ENCODE data around the gene ACTR5. TPM values are rescaled to one million over a fixed set of nuclear protein-coding genes. Genes with fewer than 3 reads are reported as not detected.

The ACTR5 gene
- total RNA-seq, 1 experiment from 2014 or later = 14.1 TPM

DNA sequence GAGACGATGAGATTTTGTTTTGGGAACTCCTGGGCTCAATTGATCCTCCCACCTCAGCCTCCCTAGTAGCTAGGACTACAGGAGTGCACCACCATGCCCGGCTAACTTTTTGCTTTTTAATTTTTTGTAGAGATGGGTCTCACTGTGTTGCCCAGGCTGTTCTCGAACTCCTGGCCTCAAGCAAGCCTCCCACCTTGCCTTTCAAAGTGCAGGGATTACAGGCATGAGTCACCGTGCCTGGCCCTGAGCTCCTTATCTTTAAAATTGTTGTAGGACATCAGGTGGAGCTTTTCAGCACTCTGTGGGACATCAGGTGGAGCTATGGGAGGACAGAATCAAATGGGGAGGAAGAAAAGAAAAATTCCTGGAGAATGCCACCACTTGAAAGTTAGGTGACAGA, 12.7 kb downstream of the ACTR5 start:
- H3K27me3 ChIP-seq (ENCODE audit: insufficient read depth, low read length) = no peaks in the 10 kb centered on the region
- WGBS (ENCODE audit: extremely low coverage, insufficient read length, low lambda C conversion rate) = no CpG with 5 or more reads among the region's 4 CpGs
- no peak overlapping the region for H3K4me2 ChIP-seq (ENCODE audit: insufficient read depth, insufficient read length, low read length)
- no peak for DNase-seq
- no peak overlapping the region for H3K14ac ChIP-seq (ENCODE audit: insufficient read depth, low read length)
- no peak overlapping the region for H3K4ac ChIP-seq (ENCODE audit: low read depth, low read length)
- no peaks in the 10 kb centered on the region for H3K79me2 ChIP-seq (ENCODE audit: insufficient read depth, low read length)
- H3K79me1 ChIP-seq (ENCODE audit: insufficient read depth, low read depth, low read length, poor library complexity, severe bottlenecking) = no peaks in the 10 kb centered on the region
- no peaks in the 10 kb centered on the region for H3K23me2 ChIP-seq (ENCODE audit: insufficient read length, low read depth, low read length, poor library complexity, severe bottlenecking)
- no peaks in the 10 kb centered on the region for H3K9me3 Mint-ChIP-seq
- H3K4me3 Mint-ChIP-seq = no peak overlapping the region
- H2BK5ac ChIP-seq (ENCODE audit: insufficient read length, low read length) = no peak overlapping the region
- H2AFZ ChIP-seq (ENCODE audit: low read length) = no peak overlapping the region
- H4K20me1 ChIP-seq (ENCODE audit: control insufficient read depth, insufficient read depth, insufficient read length) = no peaks in the 10 kb centered on the region
- TF ChIP-seq, protein P1, sequence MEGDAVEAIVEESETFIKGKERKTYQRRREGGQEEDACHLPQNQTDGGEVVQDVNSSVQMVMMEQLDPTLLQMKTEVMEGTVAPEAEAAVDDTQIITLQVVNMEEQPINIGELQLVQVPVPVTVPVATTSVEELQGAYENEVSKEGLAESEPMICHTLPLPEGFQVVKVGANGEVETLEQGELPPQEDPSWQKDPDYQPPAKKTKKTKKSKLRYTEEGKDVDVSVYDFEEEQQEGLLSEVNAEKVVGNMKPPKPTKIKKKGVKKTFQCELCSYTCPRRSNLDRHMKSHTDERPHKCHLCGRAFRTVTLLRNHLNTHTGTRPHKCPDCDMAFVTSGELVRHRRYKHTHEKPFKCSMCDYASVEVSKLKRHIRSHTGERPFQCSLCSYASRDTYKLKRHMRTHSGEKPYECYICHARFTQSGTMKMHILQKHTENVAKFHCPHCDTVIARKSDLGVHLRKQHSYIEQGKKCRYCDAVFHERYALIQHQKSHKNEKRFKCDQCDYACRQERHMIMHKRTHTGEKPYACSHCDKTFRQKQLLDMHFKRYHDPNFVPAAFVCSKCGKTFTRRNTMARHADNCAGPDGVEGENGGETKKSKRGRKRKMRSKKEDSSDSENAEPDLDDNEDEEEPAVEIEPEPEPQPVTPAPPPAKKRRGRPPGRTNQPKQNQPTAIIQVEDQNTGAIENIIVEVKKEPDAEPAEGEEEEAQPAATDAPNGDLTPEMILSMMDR (conservative IDR thresholded peaks at IDR 0.05) = no peak
- H4K91ac ChIP-seq (ENCODE audit: insufficient read length, low read depth, low read length) = no peak overlapping the region
- peaks cover 19 to 78% (median 53%) of the 10 kb centered on the region in 3 experiments; a peak in 6 of 7 replicates for H3K36me3 Mint-ChIP-seq (ENCODE audit: insufficient read depth in 1 of 3, low read depth in 3 of 3)
- H2BK20ac ChIP-seq (ENCODE audit: low read depth, low read length, poor library complexity, severe bottlenecking) = no peak overlapping the region
- no peak overlapping the region for H3K27ac Mint-ChIP-seq
- no peak overlapping the region for H2BK12ac ChIP-seq (ENCODE audit: insufficient read length, low read depth, low read length)
- H3K4me1 Mint-ChIP-seq = 0 out of 4 replicates have a peak, but pooled peaks cover 2% of the 10 kb centered on the region in 2 experiments
- H2AK5ac ChIP-seq (ENCODE audit: insufficient read length, low read length) = no peak overlapping the region
- no peak overlapping the region for H3K27ac ChIP-seq (ENCODE audit: insufficient read length, low read depth, low read length)
- no peaks in the 10 kb centered on the region for H3K27me3 Mint-ChIP-seq (ENCODE audit: low read depth)
- no peak overlapping the region for H4K5ac ChIP-seq (ENCODE audit: insufficient read length, low read depth, low read length)
- H4K8ac ChIP-seq (replicated peaks; ENCODE audit: insufficient read length, low read depth, low read length) = no peak overlapping the region
- H3K56ac ChIP-seq (ENCODE audit: insufficient read length, low read depth, low read length) = no peak overlapping the region
- no peak overlapping the region for H2BK15ac ChIP-seq (ENCODE audit: low read depth, low read length)
- no peaks in the 10 kb centered on the region for H3K9me3 ChIP-seq (ENCODE audit: control insufficient read depth, low read depth, low read length)
- no peak overlapping the region for H3T11ph ChIP-seq (ENCODE audit: low read length)
- H3K9ac ChIP-seq (ENCODE audit: extremely low read depth, insufficient read length, low read length) = no peak overlapping the region
- no peak overlapping the region for H3K23ac ChIP-seq (ENCODE audit: insufficient read length, low read depth, low read length)
- H3K4me1 ChIP-seq (ENCODE audit: insufficient read depth, low read length) = no peaks in the 10 kb centered on the region
- no peak overlapping the region for H3K18ac ChIP-seq (ENCODE audit: insufficient read length, low read depth, low read length)
- no peak overlapping the region for H2BK120ac ChIP-seq (ENCODE audit: low read depth, low read length, poor library complexity, severe bottlenecking)

All from H9 (cell line).